Measurements from ENCODE around the gene SDK1.

The SDK1 gene

DNA sequence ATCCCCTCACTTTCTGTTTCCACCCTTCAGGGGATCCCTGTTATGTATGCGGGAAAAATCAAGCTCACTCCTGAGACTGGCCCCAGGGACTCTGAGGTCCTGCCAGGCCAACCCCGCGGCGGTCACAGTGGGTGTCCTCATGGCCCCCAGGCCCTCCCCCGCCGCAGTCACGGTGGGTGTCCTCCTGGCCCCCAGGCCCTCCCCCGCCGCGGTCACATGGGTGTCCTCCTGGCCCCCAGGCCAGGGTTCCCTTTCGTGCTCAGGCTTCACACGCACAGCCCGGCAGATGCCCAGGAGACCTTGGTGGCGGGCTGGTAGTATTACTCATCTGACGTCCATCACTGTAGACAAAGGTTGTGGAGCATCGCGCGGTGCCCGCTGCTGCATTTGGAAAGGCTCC, 890.0 kb downstream of the SDK1 start:
- H3K4me3 ChIP-seq (replicated peaks; ENCODE audit: low read depth, low read length), result no peak overlapping the region
- DNase-seq (ENCODE audit: extremely low read depth, low read depth), result no peak
- TF ChIP-seq, protein P1, sequence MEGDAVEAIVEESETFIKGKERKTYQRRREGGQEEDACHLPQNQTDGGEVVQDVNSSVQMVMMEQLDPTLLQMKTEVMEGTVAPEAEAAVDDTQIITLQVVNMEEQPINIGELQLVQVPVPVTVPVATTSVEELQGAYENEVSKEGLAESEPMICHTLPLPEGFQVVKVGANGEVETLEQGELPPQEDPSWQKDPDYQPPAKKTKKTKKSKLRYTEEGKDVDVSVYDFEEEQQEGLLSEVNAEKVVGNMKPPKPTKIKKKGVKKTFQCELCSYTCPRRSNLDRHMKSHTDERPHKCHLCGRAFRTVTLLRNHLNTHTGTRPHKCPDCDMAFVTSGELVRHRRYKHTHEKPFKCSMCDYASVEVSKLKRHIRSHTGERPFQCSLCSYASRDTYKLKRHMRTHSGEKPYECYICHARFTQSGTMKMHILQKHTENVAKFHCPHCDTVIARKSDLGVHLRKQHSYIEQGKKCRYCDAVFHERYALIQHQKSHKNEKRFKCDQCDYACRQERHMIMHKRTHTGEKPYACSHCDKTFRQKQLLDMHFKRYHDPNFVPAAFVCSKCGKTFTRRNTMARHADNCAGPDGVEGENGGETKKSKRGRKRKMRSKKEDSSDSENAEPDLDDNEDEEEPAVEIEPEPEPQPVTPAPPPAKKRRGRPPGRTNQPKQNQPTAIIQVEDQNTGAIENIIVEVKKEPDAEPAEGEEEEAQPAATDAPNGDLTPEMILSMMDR (IDR thresholded peaks at IDR 0.05; ENCODE audit: low read depth, low read length, missing control alignments), result no peak

DNA sequence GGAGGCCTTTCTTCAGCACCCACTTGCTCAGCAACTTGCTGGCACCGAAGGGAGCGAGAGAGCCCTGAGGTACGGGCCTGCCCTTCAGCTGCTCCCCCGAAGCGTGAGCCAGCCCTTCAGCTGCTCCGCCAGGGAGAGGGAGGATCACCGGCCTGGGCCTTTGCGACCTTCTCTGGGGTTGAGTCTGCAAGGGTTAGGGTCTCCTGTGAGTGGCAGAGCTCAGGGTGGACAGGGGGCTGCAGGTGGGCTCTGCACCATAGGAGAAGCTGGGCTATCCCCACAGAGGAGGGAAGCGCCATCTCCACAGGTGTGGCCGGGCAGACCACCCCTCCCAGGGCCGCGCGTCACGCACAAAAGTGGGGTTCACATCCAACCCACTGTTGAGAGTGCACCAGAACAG, 890.5 kb downstream of the SDK1 start:
- no peak for DNase-seq (ENCODE audit: extremely low read depth, low read depth)
- no peak overlapping the region for H3K4me3 ChIP-seq (replicated peaks; ENCODE audit: low read depth, low read length)
- TF ChIP-seq, protein P1 (IDR thresholded peaks at IDR 0.05; ENCODE audit: low read depth, low read length, missing control alignments), result no peak

DNA sequence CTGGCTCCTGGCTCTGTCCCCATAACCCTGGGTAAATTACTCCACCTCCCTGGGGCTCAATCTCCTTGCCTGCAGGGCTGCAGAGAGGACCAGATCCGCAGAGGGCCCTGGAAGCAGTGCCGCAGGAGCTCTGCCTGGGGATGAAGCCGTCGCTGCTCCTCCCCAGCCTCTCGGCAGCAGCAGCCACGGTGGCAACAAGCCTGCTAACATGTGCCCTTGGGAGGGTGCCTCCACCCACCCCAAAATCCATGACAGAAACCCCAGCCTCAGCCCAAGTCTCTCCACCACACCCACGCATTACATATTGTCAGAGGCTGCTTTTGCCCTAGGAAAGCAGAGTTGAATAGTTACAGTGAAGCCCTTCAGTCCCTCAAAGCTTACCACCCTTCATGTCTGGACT, 894.6 kb downstream of the SDK1 start:
- H3K4me3 ChIP-seq (replicated peaks; ENCODE audit: low read depth, low read length), result no peak overlapping the region
- TF ChIP-seq, protein P1 (IDR thresholded peaks at IDR 0.05; ENCODE audit: low read depth, low read length, missing control alignments), result no peak
- no peak for DNase-seq (ENCODE audit: extremely low read depth, low read depth)

DNA sequence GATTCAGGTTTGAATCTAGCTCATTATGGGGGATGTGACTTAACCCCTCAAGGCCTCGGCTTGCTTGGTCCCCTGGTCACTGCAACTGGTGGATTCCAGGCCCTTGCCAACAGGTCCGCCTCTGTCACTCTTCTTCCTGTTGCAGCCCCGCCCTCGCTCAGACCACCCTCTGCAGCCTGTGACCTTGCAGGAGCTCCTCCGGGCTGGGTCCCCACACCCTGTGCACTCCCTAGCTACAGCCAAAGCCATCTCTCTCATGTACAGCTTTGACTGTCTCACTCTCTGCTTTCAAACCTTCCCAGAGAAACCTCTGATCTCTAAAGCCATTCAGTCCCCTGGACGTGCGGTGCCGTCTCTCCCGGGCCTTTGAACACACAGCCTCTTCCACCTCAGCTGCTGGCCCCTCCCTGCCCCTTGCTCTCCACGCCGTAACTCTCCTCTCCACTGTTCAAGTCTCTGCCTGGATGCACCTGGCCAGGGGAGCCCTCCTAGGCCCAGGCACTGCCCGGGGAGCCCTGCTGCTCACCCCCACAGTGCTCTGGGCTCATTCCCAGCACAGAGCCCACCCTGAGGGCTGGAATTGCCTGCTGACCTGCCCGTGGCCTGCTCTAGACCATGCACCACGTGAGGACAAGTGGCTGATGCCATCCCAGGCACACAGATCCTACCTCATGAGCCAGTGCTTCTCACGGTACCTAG, 895.2 kb downstream of the SDK1 start:
- TF ChIP-seq, protein P1 (IDR thresholded peaks at IDR 0.05; ENCODE audit: low read depth, low read length, missing control alignments), result no peak
- DNase-seq (ENCODE audit: extremely low read depth, low read depth), result no peak
- no peak overlapping the region for H3K4me3 ChIP-seq (replicated peaks; ENCODE audit: low read depth, low read length)

DNA sequence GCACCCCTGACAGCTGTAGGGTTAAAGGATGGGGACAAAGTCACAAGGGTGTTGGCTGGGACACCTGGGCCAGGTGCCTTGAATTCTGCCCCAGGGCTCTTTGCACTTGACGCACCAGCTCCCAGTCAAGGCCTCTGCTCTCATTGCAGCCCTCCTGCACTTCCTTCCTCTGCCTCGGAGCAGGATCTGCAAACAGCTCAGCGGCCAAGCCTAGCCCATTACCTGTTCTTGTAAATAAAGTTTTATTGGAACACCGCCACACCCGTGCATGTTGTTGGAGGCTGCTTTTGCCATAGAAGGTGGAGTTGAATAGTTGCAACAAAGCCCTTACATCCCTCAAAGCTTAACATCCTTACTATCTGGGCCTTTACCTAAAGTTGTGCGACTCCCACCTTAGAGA, 897.2 kb downstream of the SDK1 start:
- TF ChIP-seq, protein P1 (IDR thresholded peaks at IDR 0.05; ENCODE audit: low read depth, low read length, missing control alignments), result no peak
- H3K4me3 ChIP-seq (replicated peaks; ENCODE audit: low read depth, low read length), result no peak overlapping the region
- no peak for DNase-seq (ENCODE audit: extremely low read depth, low read depth)

DNA sequence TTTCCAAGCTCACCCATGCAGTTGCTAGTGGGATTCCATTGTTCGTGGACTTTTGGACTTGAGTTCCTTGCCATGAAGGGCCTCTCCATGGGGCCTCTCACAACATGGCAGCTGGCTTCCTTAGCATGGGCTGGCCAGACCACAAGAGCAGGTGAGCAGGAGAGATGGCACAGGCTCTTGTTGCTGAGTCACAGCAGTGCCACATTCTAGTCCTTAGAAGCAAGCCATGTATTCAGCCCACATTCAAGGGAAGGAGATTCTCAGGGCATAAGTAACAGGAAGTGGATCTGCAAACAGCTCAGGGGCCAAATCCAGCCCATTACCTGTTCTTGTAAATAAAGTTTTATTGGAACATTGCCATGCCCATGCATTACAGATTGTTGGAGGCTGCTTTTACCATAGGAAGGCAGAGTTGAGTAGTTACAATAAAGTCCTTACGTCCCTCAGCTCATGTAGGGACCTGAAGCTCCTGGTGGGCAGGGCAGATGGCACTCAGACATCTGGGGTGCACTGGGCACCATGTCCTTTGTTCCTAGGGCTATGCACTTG, 899.6 kb downstream of the SDK1 start:
- no peak for DNase-seq (ENCODE audit: extremely low read depth, low read depth)
- TF ChIP-seq, protein P1 (IDR thresholded peaks at IDR 0.05; ENCODE audit: low read depth, low read length, missing control alignments), result no peak
- no peak overlapping the region for H3K4me3 ChIP-seq (replicated peaks; ENCODE audit: low read depth, low read length)
